ENCODE data around the gene ZFP36. TPM values are rescaled to one million over a fixed set of nuclear protein-coding genes. Genes with fewer than 3 reads are reported as not detected.
"Not testable (repeated sequence)": the region's sequence is repeated elsewhere in the genome, so short reads cannot be mapped to it uniquely, and the experiment has no call there.

The ZFP36 gene
- total and polyA plus RNA-seq, 2 of the 8 experiments (the other 6 are each of a cell fraction or from before 2014, with no cell fraction given) = 4.0 to 10.9 TPM

DNA sequence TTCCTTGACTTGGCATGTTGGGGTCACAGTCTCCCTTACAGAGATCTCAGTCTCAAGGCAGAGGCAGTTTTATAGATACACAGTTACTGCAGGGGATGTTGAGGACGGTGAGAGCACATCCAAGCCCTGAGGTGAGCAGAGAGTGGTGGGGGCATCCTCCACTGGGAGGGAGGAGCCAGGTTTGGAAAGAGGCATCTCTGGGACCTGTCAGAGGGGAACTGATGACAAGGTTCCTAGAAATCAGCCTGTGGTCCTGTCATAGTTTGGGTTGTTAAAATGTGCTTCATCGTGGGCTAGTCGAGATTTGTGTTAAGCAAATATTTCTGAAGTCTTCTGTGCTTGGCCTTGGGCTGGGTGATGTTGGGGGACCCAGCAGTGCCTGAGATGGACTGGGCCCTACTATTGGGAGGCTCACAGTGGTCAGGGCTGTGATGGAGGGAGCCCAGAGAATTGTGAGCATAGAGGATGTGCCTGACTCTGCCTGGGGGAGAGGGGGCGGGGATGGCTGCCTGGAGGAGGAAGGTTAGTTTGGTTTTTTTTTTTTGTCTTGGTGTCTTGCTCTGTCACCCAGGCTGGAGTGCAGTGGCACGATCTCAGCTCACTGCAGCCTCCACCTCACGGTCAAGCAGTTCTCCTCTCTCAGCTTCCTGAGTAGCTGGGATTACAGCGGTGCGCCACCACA is 42.6 kb downstream of the ZFP36 start (continued):
- TF ChIP-seq POU5F1 (IDR thresholded peaks at IDR 0.05; ENCODE audit: low read depth, low read length) (no peak), EGR1 (IDR thresholded peaks at IDR 0.05; ENCODE audit: borderline replicate concordance, low read depth, low read length) (no peak), SIRT6 (IDR thresholded peaks at IDR 0.05; ENCODE audit: low read length) (no peak), BCL11A (IDR thresholded peaks at IDR 0.05; ENCODE audit: low read depth in 2 of 2, low read length in 2 of 2) (no peak), TAF7 (optimal IDR thresholded peaks at IDR 0.05; ENCODE audit: borderline replicate concordance, low read depth, low read length) (no peak), BRCA1 (IDR thresholded peaks at IDR 0.05; ENCODE audit: low read depth, low read length) (no peak), YY1 (IDR thresholded peaks at IDR 0.05; ENCODE audit: low read depth, low read length) (no peak), TCF12 (IDR thresholded peaks at IDR 0.05; ENCODE audit: low read depth, low read length) (no peak)
- TF ChIP-seq, protein P1, sequence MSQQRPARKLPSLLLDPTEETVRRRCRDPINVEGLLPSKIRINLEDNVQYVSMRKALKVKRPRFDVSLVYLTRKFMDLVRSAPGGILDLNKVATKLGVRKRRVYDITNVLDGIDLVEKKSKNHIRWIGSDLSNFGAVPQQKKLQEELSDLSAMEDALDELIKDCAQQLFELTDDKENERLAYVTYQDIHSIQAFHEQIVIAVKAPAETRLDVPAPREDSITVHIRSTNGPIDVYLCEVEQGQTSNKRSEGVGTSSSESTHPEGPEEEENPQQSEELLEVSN (IDR thresholded peaks at IDR 0.05) = no peak

GRCh38 chr19:39451257-39451656 is 44.6 kb downstream of the ZFP36 start:
- H3K79me1 ChIP-seq (ENCODE audit: low read depth, low read length) = peaks cover 13% of the 10 kb centered on the region
- H2BK12ac ChIP-seq (ENCODE audit: low read depth, low read length); CTCF ChIA-PET (ENCODE audit: partially characterized antibody); H3K4me2 ChIP-seq (ENCODE audit: insufficient read depth in 1 of 2, low read depth in 2 of 2, low read length in 2 of 2); DNase-seq (ENCODE audit: low read depth in 1 of 2, low spot score in 2 of 2); H2BK120ac ChIP-seq (replicated peaks; ENCODE audit: low read depth, low read length); H2BK5ac ChIP-seq (ENCODE audit: low read depth, low read length); H3K27me3 ChIP-seq (replicated peaks in 1 of 4; ENCODE audit: control insufficient read depth in 3 of 4, extremely low read depth in 1 of 4, insufficient read depth in 3 of 4, low read length in 3 of 4); H3K9me3 ChIP-seq (ENCODE audit: insufficient read depth in 2 of 2, low read depth in 1 of 2, low read length in 1 of 2); H2AFZ ChIP-seq (ENCODE audit: low read length); H2BK20ac ChIP-seq (ENCODE audit: low read length); H3K4me3 ChIP-seq (ENCODE audit: extremely low read depth in 1 of 4, insufficient read depth in 2 of 4, low read depth in 3 of 4, low read length in 4 of 4); H4K8ac ChIP-seq (ENCODE audit: extremely low read depth, insufficient read depth, low read length); H4K91ac ChIP-seq (replicated peaks; ENCODE audit: insufficient read length, low read length); H3K56ac ChIP-seq (replicated peaks; ENCODE audit: insufficient read length, low read depth, low read length); H3K23ac ChIP-seq (ENCODE audit: insufficient read length); H2AK5ac ChIP-seq (ENCODE audit: low read depth, low read length); H3K4ac ChIP-seq (replicated peaks; ENCODE audit: insufficient read length, low read depth, low read length); H3K14ac ChIP-seq (ENCODE audit: insufficient read length); H3K27ac ChIP-seq (ENCODE audit: low read depth, low read length); H3K9ac ChIP-seq (replicated peaks in 1 of 4; ENCODE audit: extremely low read depth in 1 of 4, low read depth in 3 of 4, low read length in 3 of 4); H2BK15ac ChIP-seq (ENCODE audit: low read length); H4K5ac ChIP-seq (ENCODE audit: insufficient read length, low read depth, low read length); FAIRE-seq; H3K18ac ChIP-seq (ENCODE audit: extremely low read depth, low read length); H3K23me2 ChIP-seq (ENCODE audit: low read depth, low read length); H3K4me1 ChIP-seq (replicated peaks in 1 of 4; ENCODE audit: control insufficient read depth in 3 of 4, insufficient read depth in 4 of 4, low read length in 3 of 4): not testable (repeated sequence)
- H4K20me1 ChIP-seq (replicated peaks in 1 of 2; ENCODE audit: control insufficient read depth in 1 of 2, insufficient read depth in 2 of 2, low read length in 2 of 2) = peaks cover 13 to 16% of the 10 kb centered on the region in 2 experiments
- H3K36me3 ChIP-seq (ENCODE audit: control insufficient read depth in 2 of 4, insufficient read depth in 4 of 4, low read length in 3 of 4) = peaks cover 0 to 27% (median 0%) of the 10 kb centered on the region in 4 experiments; a peak in 5 of 8 replicates
- WGBS, 2 experiments (ENCODE audit: extremely low coverage in 1 of 2, insufficient coverage in 1 of 2, insufficient read length in 1 of 2, insufficient replicate concordance in 2 of 2, low coverage in 1 of 2, low lambda C conversion rate in 2 of 2, missing lambda C conversion rate in 1 of 2) = 95% methylated on average over 8 of the region's 8 CpGs; no CpG with 5 or more reads in 1 of the 2 experiments
- POLR2A ChIA-PET (ENCODE audit: partially characterized antibody) = interaction anchor here (47.8 kb wide), 1 partner anchor 28 kb away, joined by 1154 read pairs; the partner anchor contains the start of genes PLEKHG2 and RPS16
- H3K79me2 ChIP-seq (ENCODE audit: control insufficient read depth in 1 of 2, insufficient read depth in 2 of 2, low read length in 2 of 2) = peaks cover 19 to 67% of the 10 kb centered on the region in 2 experiments

All from H1 (cell line).